Stimulated activated CD4-positive, alpha-beta T cell treated with anti-CD3 and anti-CD28 coated beads, TNF-alpha, amount 100 ng/mL, for 48 hours (primary cell): Measurements from ENCODE around the gene SLC43A3.

Source experiments
- DNase-seq, 3 donors: peaks; one replicate each; pipeline ENCODE4 v3.0.0-alpha.2; 2020; ENCODE audit warnings: low read depth in 3 of 3

Gene SLC43A3

GRCh38 chr11:57426929-57427726 lies at the start of gene SLC43A3:
SLC43A3 (minus strand) TSS chr11:57427121; CDS start chr11:57426172, 949 bp downstream.
- peak; percentile 64 to 85 (median 72) for DNase-seq

GRCh38 chr11:57476047-57476756 lies 49.3 kb upstream of the SLC43A3 start:
- no peak for DNase-seq

DNA sequence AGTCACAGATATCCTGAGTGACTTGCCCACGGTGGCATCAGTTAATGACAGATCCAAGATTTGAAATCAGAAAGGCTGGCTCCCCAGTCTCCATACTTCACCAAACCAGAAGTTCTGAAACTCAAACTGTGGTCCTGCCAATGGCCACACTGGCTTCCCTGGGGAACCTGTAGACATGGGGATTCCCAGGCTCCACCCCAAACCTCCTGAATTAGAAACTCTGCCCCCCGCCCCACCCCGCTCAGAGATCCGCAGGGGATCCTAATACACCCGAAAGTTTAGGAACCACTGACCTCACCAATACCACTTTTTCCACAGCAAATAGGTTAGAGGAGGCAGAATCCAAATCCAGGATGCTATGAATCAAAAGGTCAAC lies 48.7 kb upstream of the SLC43A3 start:
- no peak for DNase-seq

DNA sequence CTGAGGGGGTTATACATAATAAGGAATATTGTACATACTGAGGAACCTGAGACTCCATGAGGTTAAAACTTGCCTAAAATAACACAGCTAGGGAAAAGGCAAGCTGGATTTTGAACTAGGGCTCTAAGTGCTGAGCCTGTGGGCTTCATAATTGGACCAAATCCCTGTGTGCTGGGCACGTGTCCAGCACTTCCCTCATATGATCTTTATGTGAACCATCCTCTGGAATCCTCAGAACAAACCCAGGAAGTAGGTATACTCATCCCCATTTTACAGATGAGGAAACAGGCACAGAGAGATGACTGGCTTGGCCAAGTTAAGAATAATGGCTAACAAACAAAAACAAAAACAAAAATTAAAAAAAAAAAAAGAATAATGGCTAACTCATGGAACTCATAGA lies 48.3 kb upstream of the SLC43A3 start:
- no peak for DNase-seq

GRCh38 chr11:57474803-57475115 lies 47.8 kb upstream of the SLC43A3 start:
- no peak for DNase-seq

DNA sequence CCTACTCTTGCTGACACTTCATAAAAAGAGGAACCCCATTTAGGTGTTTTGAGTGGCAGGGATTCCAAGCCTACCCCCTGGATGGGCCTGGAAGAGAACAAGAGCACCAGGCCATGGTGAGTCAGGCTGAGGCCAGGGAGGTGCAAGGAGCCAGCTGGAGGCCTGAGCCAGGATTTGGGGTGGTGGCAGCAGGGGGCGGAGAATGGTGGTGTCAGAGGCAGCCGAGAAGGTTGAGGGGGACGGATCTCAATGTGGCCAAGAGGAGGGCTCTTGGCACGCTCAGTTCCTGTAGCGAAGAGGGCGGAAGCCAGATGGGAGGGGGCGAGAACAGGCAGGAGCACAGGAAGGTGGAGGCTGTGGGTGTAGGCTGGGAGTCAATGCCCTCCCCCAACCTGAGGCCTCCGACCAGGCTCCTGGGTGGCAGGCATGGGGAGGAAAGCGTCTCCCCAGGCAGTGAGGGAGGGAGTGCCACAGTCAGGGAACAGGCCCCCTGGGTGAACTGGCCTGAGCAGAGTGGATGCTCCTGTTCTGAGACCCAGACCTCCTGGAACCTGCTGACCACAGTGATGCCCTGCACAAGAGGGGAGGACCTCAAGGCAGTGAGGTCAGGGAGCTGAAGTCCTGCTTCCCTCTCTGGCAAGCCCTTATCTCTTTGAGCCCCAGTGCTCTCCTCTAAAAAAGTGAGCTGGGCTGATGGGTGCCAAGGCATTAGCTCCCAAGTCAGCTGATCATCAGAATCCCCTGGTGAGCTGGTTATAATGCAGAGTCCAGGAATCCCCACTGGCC lies 47.3 kb upstream of the SLC43A3 start:
- DNase-seq: no peak

- DNase-seq: no peak
Measured at GRCh38 chr11:57473285-57473841, 46.4 kb upstream of the SLC43A3 start.

DNA sequence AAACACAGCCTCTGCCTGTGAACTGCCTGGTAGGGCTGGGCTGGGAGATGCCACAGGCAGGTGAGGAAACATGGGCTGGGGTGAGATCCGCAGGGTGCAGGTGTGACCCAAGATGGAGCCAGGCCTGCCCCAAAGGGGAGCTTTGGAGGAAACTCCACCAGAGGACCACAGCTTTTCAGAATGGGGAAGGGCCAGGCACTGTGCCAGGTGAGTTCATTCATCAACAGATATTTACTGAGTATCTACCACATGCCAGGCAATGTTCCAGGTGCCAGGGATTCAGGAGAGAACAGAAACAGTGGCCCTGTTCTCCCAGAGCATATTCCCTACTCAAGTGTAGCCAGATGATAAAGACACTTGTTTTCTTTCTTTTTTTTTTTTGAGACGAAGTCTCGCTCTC lies 44.6 kb upstream of the SLC43A3 start:
- DNase-seq: no peak

GRCh38 chr11:57469268-57469667 lies 42.3 kb upstream of the SLC43A3 start:
- DNase-seq: no peak

GRCh38 chr11:57468276-57468675 lies 41.4 kb upstream of the SLC43A3 start:
- no peak for DNase-seq

- no peak for DNase-seq
Measured at GRCh38 chr11:57467508-57468157, 40.7 kb upstream of the SLC43A3 start.

DNA sequence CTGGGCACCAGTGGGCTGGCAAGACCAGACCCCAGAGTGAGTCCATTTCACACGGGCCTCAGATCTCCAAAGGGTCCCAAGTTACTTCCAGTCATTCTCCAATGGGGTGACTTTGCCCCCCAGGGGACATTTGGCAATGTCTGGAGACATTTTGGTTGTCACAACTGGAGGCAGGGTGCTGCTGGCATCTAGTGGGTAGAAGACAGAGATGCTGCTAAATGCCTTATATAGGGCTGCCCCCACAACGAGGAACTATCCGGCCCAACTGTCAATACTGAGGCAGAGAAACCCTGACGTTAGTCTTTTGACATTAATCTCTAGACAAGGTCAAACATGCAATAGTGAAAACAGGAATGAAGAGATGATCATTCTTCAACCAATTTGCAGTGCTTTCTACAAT lies 39.8 kb upstream of the SLC43A3 start:
- DNase-seq: no peak

DNA sequence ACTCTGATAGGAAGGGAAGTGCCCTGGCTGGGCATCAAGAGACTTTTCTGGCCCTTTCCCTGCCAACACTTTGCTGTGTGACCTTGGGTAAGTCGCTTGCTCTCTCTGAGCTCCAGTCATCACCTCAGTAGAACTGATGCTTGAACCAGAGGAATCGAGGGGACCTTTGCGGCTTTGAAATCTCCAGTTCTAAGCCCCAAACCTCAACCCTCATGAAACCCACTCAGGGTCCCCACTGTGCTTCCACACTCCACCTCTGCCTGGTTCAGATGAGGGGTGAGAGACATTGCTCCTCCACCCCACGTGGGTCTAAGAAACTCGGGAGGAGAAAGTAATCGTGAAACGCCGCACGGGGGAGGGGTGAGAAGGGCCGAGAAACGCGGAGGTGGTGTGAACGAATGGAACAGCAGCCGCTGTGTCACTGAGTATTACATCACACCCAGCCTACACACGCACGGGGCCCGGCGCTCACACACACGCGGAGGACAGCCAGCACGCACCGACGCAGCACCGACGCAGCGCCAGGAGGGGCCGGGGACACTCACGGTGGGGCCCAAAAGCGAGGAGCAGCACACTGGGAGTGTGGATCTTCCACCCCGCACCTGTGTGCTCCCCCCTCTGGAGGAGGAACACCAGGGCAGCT lies 37.7 kb upstream of the SLC43A3 start:
- DNase-seq: no peak

- no peak for DNase-seq
Measured at GRCh38 chr11:57463671-57464538, 37.0 kb upstream of the SLC43A3 start.

DNA sequence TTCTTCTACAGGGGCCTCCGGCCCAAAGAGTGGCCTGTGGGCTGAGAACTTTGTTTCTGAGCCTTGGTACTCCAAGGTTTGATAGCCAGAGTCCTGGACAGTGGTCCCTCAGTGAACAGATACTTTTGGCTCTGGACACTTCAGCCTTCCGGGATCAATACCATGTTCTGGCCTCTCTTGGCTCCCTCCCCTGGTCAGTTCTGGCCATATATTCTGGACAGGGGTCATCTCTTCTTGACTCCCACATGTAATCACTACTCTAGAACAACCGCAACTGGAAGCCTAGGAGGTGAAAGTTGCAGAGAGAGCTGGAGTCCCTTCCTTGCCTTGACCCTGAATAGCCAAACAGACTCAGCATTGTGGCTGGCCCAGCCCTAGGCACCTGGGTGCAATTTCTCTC lies 35.7 kb upstream of the SLC43A3 start:
- DNase-seq: no peak

- no peak for DNase-seq
Measured at GRCh38 chr11:57461841-57462489, 35.0 kb upstream of the SLC43A3 start.

- DNase-seq: no peak
Measured at GRCh38 chr11:57460758-57461749, 34.1 kb upstream of the SLC43A3 start.

GRCh38 chr11:57460022-57460757 lies 33.3 kb upstream of the SLC43A3 start, which contains the start of gene RTN4RL2:
RTN4RL2 (plus strand) TSS chr11:57460528; CDS start chr11:57460866, 338 bp downstream.
- peak in 2 of 3 donors; percentile 41 to 59 for DNase-seq
